Choroid plexus epithelial cell (primary cell): ENCODE measurements around the gene DDX59.
A peak's percentile ranks its signal among the peaks of the same experiment; 100 is the strongest.

ENCODE experiments used
- DNase-seq: peaks from one replicate; pipeline ENCODE4 v3.0.0-alpha.2; 2010; ENCODE audit warnings: low read depth
- H3K4me3 ChIP-seq: 2 replicates; pipeline ENCODE4 v1.5.1; 2011; ENCODE audit warnings: low read depth, mild to moderate bottlenecking, control low read depth, low read length, moderate library complexity
- CTCF ChIP-seq: conservative IDR thresholded peaks from 2 replicates; pipeline ENCODE4 v1.5.1; 2011; ENCODE audit warnings: low read depth, mild to moderate bottlenecking, control low read depth, inconsistent platforms, low read length, moderate library complexity

The DDX59 gene

GRCh38 chr1:200669314-200670241, at the start of gene DDX59:
Gene DDX59, minus strand, starts transcription at chr1:200669907. Its CDS starts 3,167 bp downstream, at chr1:200666740.
- no peak for TF ChIP-seq CTCF
- H3K4me3 ChIP-seq = peak within 1 kb of the TSS; percentile 66
- DNase-seq = peak; percentile 98

- TF ChIP-seq CTCF = no peak
- no peak overlapping the region for H3K4me3 ChIP-seq
- no peak for DNase-seq
These were observed 44.9 kb upstream of the DDX59 start for GRCh38 chr1:200714504-200715187.

GRCh38 chr1:200710166-200710565, 40.5 kb upstream of the DDX59 start:
- TF ChIP-seq CTCF = no peak
- H3K4me3 ChIP-seq = no peak overlapping the region

GRCh38 chr1:200708769-200709168, 39.1 kb upstream of the DDX59 start:
- DNase-seq = peak; percentile 7
- TF ChIP-seq CTCF = no peak
- no peak overlapping the region for H3K4me3 ChIP-seq

More at GRCh38 chr1:200710166-200710565, 40.5 kb upstream of the DDX59 start:
- DNase-seq = no peak

DNA sequence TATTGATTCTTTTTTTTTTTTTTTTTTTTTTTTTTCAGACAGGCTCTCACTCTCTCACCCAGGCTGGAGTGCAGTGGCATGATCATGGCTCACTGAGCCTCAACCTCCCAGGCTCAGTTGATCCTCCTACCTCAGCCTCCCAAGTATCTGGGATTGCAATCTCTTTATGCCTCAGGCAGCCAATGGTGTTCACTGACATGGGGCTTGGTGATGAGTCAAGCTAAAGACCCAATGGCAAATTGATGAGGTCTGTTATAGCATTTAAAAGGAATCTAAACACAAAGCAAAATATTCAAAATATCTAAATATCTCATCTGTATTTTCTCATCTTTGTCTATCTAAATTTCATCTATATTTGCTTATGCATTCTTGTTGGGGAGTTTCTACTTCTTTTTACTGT, 38.5 kb upstream of the DDX59 start:
- H3K4me3 ChIP-seq = no peak overlapping the region
- no peak for TF ChIP-seq CTCF
- DNase-seq = no peak

- H3K4me3 ChIP-seq = no peak overlapping the region
- no peak for DNase-seq
- no peak for TF ChIP-seq CTCF
These were observed 37.4 kb upstream of the DDX59 start for GRCh38 chr1:200707116-200707515.
